ENCODE data around the gene PRRX1. TPM values are rescaled to one million over a fixed set of nuclear protein-coding genes. Genes with fewer than 3 reads are reported as not detected.

PRRX1 gene
- total and polyA plus RNA-seq, 2 of the 13 experiments (the other 11 are each of a cell fraction or from before 2014, with no cell fraction given) = not detected

- no TSS peak for BruUV-seq (replicated peaks)
- no peak overlapping the region for H2AFZ ChIP-seq (ENCODE audit: low read length)
- H4K20me1 ChIP-seq (ENCODE audit: insufficient read depth, low read length) = no peaks in the 10 kb centered on the region
- peaks cover 3 to 80% of the 10 kb centered on the region in 2 experiments; a peak in 4 of 5 replicates for H3K27me3 ChIP-seq (ENCODE audit: control insufficient read depth in 1 of 2, insufficient read depth in 2 of 2, low read length in 2 of 2)
- WGBS (ENCODE audit: low lambda C conversion rate) = 83% methylated on average over 9 of the region's 14 CpGs
- H3K36me3 ChIP-seq (replicated peaks in 1 of 2; ENCODE audit: control insufficient read depth in 1 of 2, insufficient read depth in 2 of 2, low read length in 2 of 2) = no peaks in the 10 kb centered on the region
- ChIA-PET POLR2A (no interaction called here), CTCF (ENCODE audit: low intra/inter-chr PET ratio, low total read pairs) (no interaction called here)
- H3K9ac ChIP-seq (ENCODE audit: insufficient read depth, low read depth, low read length) = no peak overlapping the region
- no peaks in the 10 kb centered on the region for H3K79me2 ChIP-seq (ENCODE audit: insufficient read depth, low read length)
- DNase-seq (ENCODE audit: low spot score) (no peak), FAIRE-seq (no peak), ATAC-seq (no peak)
- no peak overlapping the region for H3K4me2 ChIP-seq (ENCODE audit: low read depth, low read length)
- no peak overlapping the region for H3K4me3 ChIP-seq (replicated peaks in 1 of 3; ENCODE audit: insufficient read depth in 1 of 3, low read depth in 2 of 3, low read length in 3 of 3)
- intact Hi-C loops (cut with micrococcal nuclease; ENCODE audit: unreplicated experiment) (no loop called here), in situ Hi-C loops (cut with HindIII; ENCODE audit: extremely low pct_ligation_motif_present, low pct_unique_long_range_greater_than_20kb) (no loop called here)
- H3K4me1 ChIP-seq (ENCODE audit: insufficient read depth, low read length) = no peaks in the 10 kb centered on the region
- H3K9me3 ChIP-seq (ENCODE audit: low read length) = no peaks in the 10 kb centered on the region
- H3K27ac ChIP-seq (ENCODE audit: extremely low read length, insufficient read depth, low read length) = no peak overlapping the region
- TF ChIP-seq ZNF333 (CRISPR knock-in tag; IDR thresholded peaks at IDR 0.05; ENCODE audit: borderline replicate concordance) = no peak
- TF ChIP-seq SALL1 (CRISPR knock-in tag; IDR thresholded peaks at IDR 0.05) = no peak
- no peak for TF ChIP-seq IRF9 (CRISPR knock-in tag; IDR thresholded peaks at IDR 0.05; ENCODE audit: borderline replicate concordance)
- TF ChIP-seq NONO (IDR thresholded peaks at IDR 0.05) = no peak
- TF ChIP-seq NONO (CRISPR knock-in tag; conservative IDR thresholded peaks at IDR 0.05) = no peak
- TF ChIP-seq ZBED4 (CRISPR knock-in tag; IDR thresholded peaks at IDR 0.05; ENCODE audit: borderline replicate concordance) = no peak
- no peak for TF ChIP-seq ZNF720 (CRISPR knock-in tag; IDR thresholded peaks at IDR 0.05)
- no peak for TF ChIP-seq E2F2 (CRISPR knock-in tag; IDR thresholded peaks at IDR 0.05; ENCODE audit: borderline replicate concordance)
- TF ChIP-seq ZBTB38 (CRISPR knock-in tag; IDR thresholded peaks at IDR 0.05) = no peak
- no peak for TF ChIP-seq NBN (conservative IDR thresholded peaks at IDR 0.05)
- no peak for TF ChIP-seq AKNA (CRISPR knock-in tag; IDR thresholded peaks at IDR 0.05; ENCODE audit: borderline replicate concordance)
- no peak for TF ChIP-seq KDM4B (CRISPR knock-in tag; IDR thresholded peaks at IDR 0.05)
- no peak for TF ChIP-seq CENPBD1 (CRISPR knock-in tag; IDR thresholded peaks at IDR 0.05; ENCODE audit: borderline replicate concordance, low read depth)
Measured at GRCh38 chr1:170665629-170666028, 1.7 kb downstream of the PRRX1 start.

Measured in HepG2 (cell line).